Endothelial cell (in vitro differentiated cells): ENCODE data around the gene DIRAS1. TPM values are rescaled to one million over a fixed set of nuclear protein-coding genes. Genes with fewer than 3 reads are reported as not detected.

Experiments
- DNase-seq: peaks from one replicate; pipeline ENCODE4 v3.0.0; 2021; ENCODE audit warnings: low spot score
- H3K27ac Mint-ChIP-seq: one replicate; pipeline ENCODE4 v1.8.0; 2021; ENCODE audit warnings: mixed read lengths, inconsistent platforms; ENCODE audit not compliant: unreplicated experiment
- H3K27me3 Mint-ChIP-seq: one replicate; pipeline ENCODE4 v1.8.0; 2021; ENCODE audit warnings: mild to moderate bottlenecking, moderate library complexity, mixed read lengths, inconsistent platforms; ENCODE audit not compliant: unreplicated experiment
- H3K36me3 Mint-ChIP-seq: one replicate; pipeline ENCODE4 v1.8.0; 2021; ENCODE audit warnings: mild to moderate bottlenecking, low read depth, mixed read lengths, inconsistent platforms; ENCODE audit not compliant: unreplicated experiment
- H3K4me1 Mint-ChIP-seq: one replicate; pipeline ENCODE4 v1.8.0; 2021; ENCODE audit warnings: mild to moderate bottlenecking, mixed read lengths, inconsistent platforms; ENCODE audit not compliant: unreplicated experiment
- H3K4me3 Mint-ChIP-seq: one replicate; pipeline ENCODE4 v1.8.0; 2021; ENCODE audit warnings: mild to moderate bottlenecking, mixed read lengths, inconsistent platforms; ENCODE audit not compliant: unreplicated experiment
- H3K9me3 Mint-ChIP-seq: one replicate; pipeline ENCODE4 v1.8.0; 2021; ENCODE audit warnings: mixed read lengths, inconsistent platforms; ENCODE audit not compliant: unreplicated experiment
- CTCF ChIP-seq: fragments of 200-600 bp; sonication (generic); IDR thresholded peaks from one replicate; pipeline ENCODE4 v1.5.0; 2021; ENCODE audit warnings: antibody characterized with exemption; ENCODE audit not compliant: unreplicated experiment
- total RNA-seq: library from RNA; stranded (reverse); fragmentation: NEBNext Ultra II Directional; extraction: Animal tissue kit (Norgen Biotek cat#: 25700); gene quantifications from one replicate; pipeline ENCODE4 v1.2.1, GENCODE V29; 2021; ENCODE audit not compliant: unreplicated experiment

DIRAS1 gene
- total RNA-seq, 1 donor from 2014 or later, result 0.82 TPM

- no peak for TF ChIP-seq CTCF
- no peaks in the 10 kb centered on the region for H3K4me1 Mint-ChIP-seq
- no peak overlapping the region for H3K27ac Mint-ChIP-seq
- H3K9me3 Mint-ChIP-seq, result no peaks in the 10 kb centered on the region
- DNase-seq, result no peak
- peaks cover 5% of the 10 kb centered on the region for H3K36me3 Mint-ChIP-seq
- peaks cover 2% of the 10 kb centered on the region for H3K27me3 Mint-ChIP-seq
- no peak overlapping the region for H3K4me3 Mint-ChIP-seq
Measured at GRCh38 chr19:2767688-2768087, 46.5 kb upstream of the DIRAS1 start.

- DNase-seq, result no peak
Measured at GRCh38 chr19:2766594-2767372, 45.6 kb upstream of the DIRAS1 start.

GRCh38 chr19:2765376-2765775 is 44.2 kb upstream of the DIRAS1 start:
- H3K36me3 Mint-ChIP-seq, result no peaks in the 10 kb centered on the region
- DNase-seq, result no peak
- H3K27me3 Mint-ChIP-seq, result peaks cover 2% of the 10 kb centered on the region
- no peak for TF ChIP-seq CTCF
- no peaks in the 10 kb centered on the region for H3K4me1 Mint-ChIP-seq
- H3K9me3 Mint-ChIP-seq, result no peaks in the 10 kb centered on the region
- H3K4me3 Mint-ChIP-seq, result no peak overlapping the region
- no peak overlapping the region for H3K27ac Mint-ChIP-seq

More at GRCh38 chr19:2766594-2767372, 45.6 kb upstream of the DIRAS1 start:
- Mint-ChIP-seq H3K27me3 (peaks cover 2% of the 10 kb centered on the region), H3K4me3 (no peak overlapping the region), H3K9me3 (no peaks in the 10 kb centered on the region), H3K36me3 (no peaks in the 10 kb centered on the region), H3K27ac (no peak overlapping the region), H3K4me1 (no peaks in the 10 kb centered on the region)
- no peak for TF ChIP-seq CTCF

- Mint-ChIP-seq H3K27me3 (peaks cover 2% of the 10 kb centered on the region), H3K36me3 (no peaks in the 10 kb centered on the region), H3K27ac (no peak overlapping the region), H3K4me1 (no peaks in the 10 kb centered on the region), H3K4me3 (no peak overlapping the region), H3K9me3 (no peaks in the 10 kb centered on the region)
- no peak for TF ChIP-seq CTCF
- no peak for DNase-seq
Measured at GRCh38 chr19:2764945-2765344, 43.8 kb upstream of the DIRAS1 start.

- no peaks in the 10 kb centered on the region for H3K4me1 Mint-ChIP-seq
- H3K36me3 Mint-ChIP-seq, result peaks cover 1% of the 10 kb centered on the region
- peaks cover 4% of the 10 kb centered on the region for H3K27me3 Mint-ChIP-seq
Measured at GRCh38 chr19:2763687-2764086, 42.5 kb upstream of the DIRAS1 start.

More at GRCh38 chr19:2763687-2764086, 42.5 kb upstream of the DIRAS1 start:
- Mint-ChIP-seq H3K4me3 (no peak overlapping the region), H3K9me3 (no peaks in the 10 kb centered on the region), H3K27ac (no peak overlapping the region)
- DNase-seq, result no peak
- TF ChIP-seq CTCF, result no peak
